PC-9 (cell line): ENCODE measurements around the gene HHAT. TPM values are rescaled to one million over a fixed set of nuclear protein-coding genes. Genes with fewer than 3 reads are reported as not detected.

Experiments used
- BruUV-seq: library from RNA; stranded (reverse); fragments of 400-500 nt; replicated peaks from 2 replicates; lab custom pipeline; 2021; lab: Mats Ljungman, UMichigan
- CTCF ChIA-PET: fragments of 300-600 bp; sonication (Branson Sonifier 250); formaldehyde crosslinking; loops from one replicate; lab custom pipeline; 2022; ENCODE audit warnings: antibody characterized with exemption; lab: Charles Lee
- POLR2A ChIA-PET: fragments of 300-600 bp; sonication (Branson Sonifier 250); formaldehyde crosslinking; loops from one replicate; lab custom pipeline; 2022; ENCODE audit warnings: antibody characterized with exemption; ENCODE audit not compliant: unreplicated experiment; lab: Charles Lee
- DNase-seq, 2 experiments: peaks; one replicate each; pipeline versions ENCODE4 v3.0.0 to v3.0.0-alpha.2; 2015 to 2022; ENCODE audit warnings: mixed read lengths in 1 of 2
- H2AFZ ChIP-seq: fragments of 200-600 bp; sonication (generic); 2 replicates; pipeline ENCODE4 v1.8.1; 2017; ENCODE audit warnings: antibody characterized with exemption
- H3F3A ChIP-seq: fragments of 200-600 bp; sonication (generic); 2 replicates; pipeline ENCODE4 v1.8.1; 2017; ENCODE audit warnings: antibody characterized with exemption, mild to moderate bottlenecking, low read depth; ENCODE audit not compliant: insufficient read depth
- H3K27ac ChIP-seq: fragments of 200-600 bp; sonication (generic); 2 replicates; pipeline ENCODE4 v1.6.1; 2016; ENCODE audit warnings: mixed run types
- H3K27me3 ChIP-seq: fragments of 200-600 bp; sonication (generic); 2 replicates; pipeline ENCODE4 v1.6.1; 2016; ENCODE audit warnings: low read depth, mixed run types; ENCODE audit not compliant: insufficient read depth
- H3K36me3 ChIP-seq: fragments of 200-600 bp; sonication (generic); 2 replicates; pipeline ENCODE4 v1.6.1; 2016; ENCODE audit warnings: low read depth, mixed run types
- H3K4me1 ChIP-seq: fragments of 200-600 bp; sonication (generic); replicated peaks from 2 replicates; pipeline ENCODE4 v1.6.1; 2016; ENCODE audit warnings: mixed run types; ENCODE audit not compliant: insufficient read depth
- H3K4me2 ChIP-seq: fragments of 200-600 bp; sonication (generic); 2 replicates; pipeline ENCODE4 v1.6.1; 2017; ENCODE audit warnings: mixed run types
- H3K4me3 ChIP-seq: fragments of 200-600 bp; sonication (generic); 2 replicates; pipeline ENCODE4 v1.6.1; 2016; ENCODE audit warnings: mixed run types
- H3K79me2 ChIP-seq: fragments of 200-600 bp; sonication (generic); 2 replicates; pipeline ENCODE4 v1.6.1; 2017; ENCODE audit warnings: low read depth, mixed run types
- H3K9me2 ChIP-seq: fragments of 200-600 bp; sonication (generic); 2 replicates; pipeline ENCODE4 v1.8.1; 2017; ENCODE audit warnings: mild to moderate bottlenecking; ENCODE audit not compliant: insufficient read depth
- H3K9me3 ChIP-seq: fragments of 200-600 bp; sonication (generic); 2 replicates; pipeline ENCODE4 v1.8.1; 2016; ENCODE audit warnings: low read depth; ENCODE audit not compliant: insufficient read depth
- H4K20me1 ChIP-seq: fragments of 200-600 bp; sonication (generic); 2 replicates; pipeline ENCODE4 v1.8.1; 2017; ENCODE audit not compliant: insufficient read depth
- CTCF ChIP-seq: fragments of 200-600 bp; sonication (generic); conservative IDR thresholded peaks from 2 replicates; pipeline ENCODE4 v1.6.1; 2017; ENCODE audit warnings: mixed run types, antibody characterized with exemption, mild to moderate bottlenecking, moderate library complexity
- EZH2 ChIP-seq: fragments of 200-600 bp; sonication (generic); IDR thresholded peaks from 2 replicates; pipeline ENCODE4 v1.8.0; 2017; ENCODE audit warnings: antibody characterized with exemption, low read depth
- intact Hi-C: fragments of 100-400 bp; cut with micrococcal nuclease; formaldehyde crosslinking; loops from one replicate; pipeline ENCODE4 v1.10.0; 2022; ENCODE audit not compliant: unreplicated experiment
- total RNA-seq: library from RNA; stranded (reverse); gene quantifications from 2 replicates; pipeline ENCODE4 v1.2.3, GENCODE V29; 2021

HHAT gene
- total RNA-seq, 1 experiment from 2014 or later, result 5.3 TPM

DNA sequence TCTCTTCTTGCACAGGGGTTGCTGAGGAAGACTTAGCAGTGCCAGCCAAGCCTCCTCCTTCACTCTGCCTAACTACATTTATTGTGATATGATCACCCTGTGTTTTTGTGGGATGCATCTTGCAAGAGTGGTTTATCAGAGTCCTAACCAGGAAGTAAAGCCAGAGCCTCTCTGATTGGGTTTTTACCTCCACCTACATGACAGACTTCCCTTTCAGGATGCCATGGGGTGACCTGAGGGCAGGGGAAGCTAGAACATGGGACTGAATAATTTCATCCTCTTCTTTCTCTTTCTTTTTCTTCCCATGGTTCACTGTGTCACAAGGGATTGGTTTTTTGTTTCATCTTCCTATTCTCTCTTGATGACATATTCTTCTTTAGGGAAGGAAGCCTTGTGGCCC lies 146.6 kb downstream of the HHAT start:
- no TSS peak for BruUV-seq
- intact Hi-C loops, result no loop called here

DNA sequence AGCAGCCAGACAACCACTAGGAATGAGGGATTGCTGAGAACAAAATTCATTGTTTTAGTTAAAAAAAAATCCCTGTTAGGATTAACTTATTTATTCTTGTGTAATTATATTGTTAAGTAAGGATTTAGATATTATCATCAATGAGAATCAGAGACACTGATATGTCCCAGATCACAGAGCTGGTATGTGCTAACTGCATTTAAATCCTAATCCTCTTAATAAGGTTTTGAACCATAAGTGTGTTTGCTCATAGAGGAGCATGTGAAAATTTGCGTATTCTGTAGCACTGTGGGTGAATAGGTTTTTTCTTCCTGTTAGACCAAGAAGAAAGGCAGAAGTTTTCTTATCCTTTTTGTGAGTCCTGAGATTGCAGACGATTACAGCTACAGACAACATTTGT lies 147.1 kb downstream of the HHAT start:
- Histone ChIP-seq H3K27me3 (no peaks in the 10 kb centered on the region), H3K9me2 (no peaks in the 10 kb centered on the region), H3K36me3 (no peaks in the 10 kb centered on the region), H3K79me2 (no peaks in the 10 kb centered on the region), H3K4me2 (no peak overlapping the region), H3K9me3 (no peaks in the 10 kb centered on the region), H4K20me1 (no peaks in the 10 kb centered on the region), H3F3A (no peaks in the 10 kb centered on the region), H3K27ac (no peak overlapping the region), H2AFZ (no peak overlapping the region), H3K4me3 (no peak overlapping the region), H3K4me1 (no peaks in the 10 kb centered on the region)
- intact Hi-C loops, result no loop called here
- DNase-seq, result no peak
- CTCF ChIA-PET, result no interaction called here
- POLR2A ChIA-PET, result no interaction called here
- TF ChIP-seq EZH2 (no peak), CTCF (no peak)
- BruUV-seq, result no TSS peak

More for the DNA sequence above, 146.6 kb downstream of the HHAT start:
- DNase-seq, result no peak
- Histone ChIP-seq H2AFZ (no peak overlapping the region), H3K4me2 (no peak overlapping the region), H3K4me1 (no peaks in the 10 kb centered on the region), H3K27ac (no peak overlapping the region), H3K79me2 (no peaks in the 10 kb centered on the region), H3K4me3 (no peak overlapping the region), H3F3A (no peaks in the 10 kb centered on the region), H3K27me3 (no peaks in the 10 kb centered on the region), H3K9me3 (no peaks in the 10 kb centered on the region), H4K20me1 (no peaks in the 10 kb centered on the region), H3K36me3 (no peaks in the 10 kb centered on the region), H3K9me2 (no peaks in the 10 kb centered on the region)
- TF ChIP-seq CTCF (no peak), EZH2 (no peak)
- ChIA-PET POLR2A (no interaction called here), CTCF (no interaction called here)

GRCh38 chr1:210476730-210477129 lies 148.0 kb downstream of the HHAT start:
- H3K79me2 ChIP-seq, result no peaks in the 10 kb centered on the region
- no peak for TF ChIP-seq CTCF
- TF ChIP-seq EZH2, result no peak
- no TSS peak for BruUV-seq
- no peak for DNase-seq
- H3K27me3 ChIP-seq, result no peaks in the 10 kb centered on the region
- CTCF ChIA-PET, result no interaction called here
- H3K4me1 ChIP-seq, result no peaks in the 10 kb centered on the region
- H3F3A ChIP-seq, result no peaks in the 10 kb centered on the region
- no peak overlapping the region for H3K4me3 ChIP-seq
- POLR2A ChIA-PET, result no interaction called here
- H3K9me2 ChIP-seq, result no peaks in the 10 kb centered on the region
- H3K4me2 ChIP-seq, result no peak overlapping the region
- intact Hi-C loops, result no loop called here
- H3K9me3 ChIP-seq, result no peaks in the 10 kb centered on the region
- no peak overlapping the region for H3K27ac ChIP-seq
- no peak overlapping the region for H2AFZ ChIP-seq
- H4K20me1 ChIP-seq, result no peaks in the 10 kb centered on the region
- H3K36me3 ChIP-seq, result no peaks in the 10 kb centered on the region
